GM18499 (cell line): Measurements from ENCODE around the gene VPS35.

Source experiments
- ATAC-seq: cut with Tn5 transposase; IDR thresholded peaks from one replicate; pipeline ENCODE4 v1.9.1; 2021; ENCODE audit warnings: moderate number of reproducible peaks; ENCODE audit not compliant: insufficient read depth, unreplicated experiment

VPS35 gene

GRCh38 chr16:46688654-46689364, at the start of gene VPS35:
TSS of gene VPS35 (minus strand) at chr16:46689178. CDS start at chr16:46689133, 45 bp downstream.
- peak; percentile 62 for ATAC-seq

DNA sequence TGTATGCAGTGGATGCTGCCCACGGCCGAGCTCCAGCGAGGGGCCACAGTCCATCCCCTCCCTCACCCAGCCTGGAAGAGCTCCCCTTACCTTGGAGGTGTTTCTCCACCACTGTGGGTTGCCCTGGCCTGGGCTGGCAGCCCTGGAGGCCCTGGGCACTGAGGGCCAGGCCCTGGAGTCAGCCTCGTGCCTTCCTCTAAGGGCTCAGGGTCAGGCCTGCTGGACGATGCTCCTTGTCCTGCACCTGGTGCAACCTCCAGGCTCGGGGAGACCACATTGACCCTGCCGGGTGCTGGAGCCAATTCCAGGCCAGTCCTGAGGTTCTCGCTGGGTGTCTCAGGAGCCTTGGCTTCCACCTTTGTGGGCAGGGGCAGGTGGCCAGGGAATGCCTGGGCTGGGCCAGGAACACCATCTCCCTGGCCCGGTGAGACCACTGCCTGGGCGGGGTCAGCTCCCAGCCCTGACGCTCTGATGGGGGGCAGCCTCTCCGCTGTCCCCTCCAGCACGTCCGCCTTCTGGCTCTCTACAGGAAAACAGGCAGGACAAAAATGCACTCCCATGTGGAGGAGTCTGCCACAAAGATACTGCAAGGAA, 48.7 kb upstream of the VPS35 start:
- ATAC-seq, result no peak

- ATAC-seq, result no peak
Measured at GRCh38 chr16:46736695-46737094, 47.7 kb upstream of the VPS35 start.

- ATAC-seq, result no peak
Measured at GRCh38 chr16:46733319-46733830, 44.4 kb upstream of the VPS35 start.

- ATAC-seq, result no peak
Measured at GRCh38 chr16:46732561-46732960, 43.6 kb upstream of the VPS35 start.

- no peak for ATAC-seq
Measured at GRCh38 chr16:46731691-46732555, 42.9 kb upstream of the VPS35 start.

DNA sequence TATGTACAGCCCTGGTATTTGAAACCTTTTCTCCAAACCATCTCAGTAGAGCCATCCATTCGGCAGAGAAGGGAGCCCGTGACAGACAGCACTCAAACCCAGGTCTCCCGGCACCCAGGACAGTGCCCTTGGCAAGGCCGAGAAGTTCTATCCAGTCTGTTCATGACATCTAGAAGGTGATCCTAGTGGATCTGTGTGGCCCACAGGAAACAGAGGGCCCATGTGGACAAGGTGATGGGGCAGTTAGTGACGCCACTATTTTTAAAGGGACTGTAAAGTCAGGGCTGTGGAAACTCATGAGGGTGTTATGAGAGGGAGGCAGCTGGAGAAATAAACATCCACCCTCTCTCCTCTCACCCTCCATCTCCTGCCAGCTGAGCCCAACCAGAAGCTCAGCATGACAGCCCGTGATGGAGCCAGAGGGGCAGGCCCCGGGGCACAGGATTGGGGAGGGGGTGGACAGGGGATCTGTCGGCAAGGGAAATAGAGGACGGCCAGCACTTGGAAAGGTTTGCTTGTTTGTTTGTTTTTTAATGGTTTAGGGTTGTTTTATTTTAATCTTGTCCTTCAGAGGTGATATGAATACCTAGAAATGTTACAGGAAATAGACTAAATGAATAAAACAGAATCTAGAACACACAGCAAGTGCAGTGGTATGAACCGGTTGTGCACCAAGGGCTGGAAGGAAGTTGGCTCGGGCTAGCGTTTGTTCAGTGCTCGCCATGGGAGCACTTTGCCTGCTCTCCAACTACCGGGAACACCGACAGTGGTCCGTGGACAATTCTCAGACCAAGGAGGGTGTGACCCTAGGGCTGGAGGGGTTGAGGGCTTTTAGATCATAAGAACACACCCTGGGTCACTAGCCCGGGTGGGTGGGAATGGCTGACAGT, 42.1 kb upstream of the VPS35 start:
- no peak for ATAC-seq

GRCh38 chr16:46730126-46730525, 41.1 kb upstream of the VPS35 start:
- ATAC-seq, result no peak

DNA sequence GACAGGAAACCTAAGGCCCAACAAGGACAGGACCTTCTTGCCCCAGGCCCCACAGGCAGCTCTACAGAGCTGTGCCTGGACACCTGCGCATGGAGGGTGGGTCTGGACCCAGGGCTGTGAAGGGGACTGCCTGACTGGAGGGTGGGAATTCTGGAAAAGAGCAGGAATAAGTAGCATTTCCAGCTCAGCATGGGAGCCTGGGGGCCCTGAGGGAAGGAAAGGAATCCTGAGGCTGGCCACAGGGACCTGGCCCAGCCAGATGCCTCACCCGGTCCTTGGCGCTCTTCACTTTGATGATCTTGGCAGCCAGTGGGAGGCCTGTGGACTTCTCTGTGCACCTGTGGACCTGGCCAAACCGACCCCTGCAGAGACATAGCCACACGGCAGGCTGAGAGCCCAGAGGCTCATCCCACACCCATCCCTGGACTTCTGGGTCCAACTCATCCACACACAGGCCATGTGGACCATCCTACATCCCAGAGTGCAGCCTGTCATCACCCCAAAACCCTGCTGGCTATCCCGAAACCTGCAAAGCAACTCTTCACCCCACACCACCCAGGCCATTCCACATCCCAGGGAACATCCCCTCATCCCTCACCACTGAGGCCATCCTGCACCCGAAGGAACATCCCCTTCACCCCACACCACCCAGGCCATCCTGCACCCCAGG, 40.5 kb upstream of the VPS35 start:
- ATAC-seq, result no peak

DNA sequence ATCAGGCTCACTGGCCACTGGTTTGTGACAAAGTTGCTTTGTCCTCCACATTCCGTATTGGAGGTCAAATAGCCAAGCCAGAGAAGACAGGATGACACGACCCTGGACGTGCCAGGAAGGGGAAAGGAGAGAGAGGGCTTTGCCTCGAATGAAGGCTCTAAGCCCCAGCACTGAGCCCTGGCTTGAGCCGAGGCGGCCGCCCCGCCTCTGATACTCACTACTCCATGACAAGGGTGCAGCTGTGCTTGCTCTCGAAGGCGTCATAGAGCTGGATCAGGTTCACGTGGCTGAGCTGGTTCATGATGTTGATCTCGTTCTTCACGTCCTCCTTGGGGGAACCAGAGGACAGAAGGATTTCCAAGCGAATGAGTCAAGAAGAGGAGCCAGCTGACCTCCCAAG, 39.8 kb upstream of the VPS35 start:
- no peak for ATAC-seq

DNA sequence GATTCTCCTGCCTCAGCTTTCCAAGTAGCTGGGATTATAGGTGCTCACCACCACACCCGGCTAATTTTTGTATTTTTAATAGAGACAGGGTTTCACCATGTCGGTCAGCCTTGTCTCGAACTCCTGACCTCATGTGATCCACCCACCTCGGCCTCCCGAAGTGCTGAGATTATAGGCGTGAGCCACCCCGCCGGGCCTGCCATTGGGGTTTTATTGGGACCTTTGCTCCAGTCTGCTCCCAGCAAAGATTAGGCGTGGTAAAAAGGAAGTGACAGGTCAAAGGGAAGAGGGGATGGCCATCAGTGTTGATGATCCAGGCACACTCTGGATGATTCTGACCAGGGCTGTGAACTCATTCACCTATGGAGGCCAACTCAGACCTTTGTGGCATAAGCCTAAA, 38.7 kb upstream of the VPS35 start:
- ATAC-seq, result no peak

DNA sequence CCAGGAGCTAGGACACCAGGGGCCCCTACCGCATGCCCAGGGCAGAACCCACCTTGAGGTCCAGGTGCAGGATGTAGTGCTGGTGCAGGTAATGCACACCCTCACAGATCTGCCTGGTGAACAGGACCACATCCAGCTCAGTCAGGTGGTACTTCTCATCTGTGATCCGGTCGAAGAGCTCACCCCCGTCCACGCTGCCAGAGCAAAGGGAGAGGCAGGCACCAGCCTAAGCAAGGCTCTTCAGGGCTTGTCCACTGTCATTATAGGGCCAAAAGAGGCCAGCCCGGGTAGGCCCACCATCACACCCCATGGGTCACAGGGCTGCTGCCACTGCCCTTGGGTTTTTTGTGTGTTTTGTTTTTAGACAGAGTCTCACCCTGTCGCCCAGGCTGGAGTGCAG, 38.2 kb upstream of the VPS35 start:
- ATAC-seq, result no peak

DNA sequence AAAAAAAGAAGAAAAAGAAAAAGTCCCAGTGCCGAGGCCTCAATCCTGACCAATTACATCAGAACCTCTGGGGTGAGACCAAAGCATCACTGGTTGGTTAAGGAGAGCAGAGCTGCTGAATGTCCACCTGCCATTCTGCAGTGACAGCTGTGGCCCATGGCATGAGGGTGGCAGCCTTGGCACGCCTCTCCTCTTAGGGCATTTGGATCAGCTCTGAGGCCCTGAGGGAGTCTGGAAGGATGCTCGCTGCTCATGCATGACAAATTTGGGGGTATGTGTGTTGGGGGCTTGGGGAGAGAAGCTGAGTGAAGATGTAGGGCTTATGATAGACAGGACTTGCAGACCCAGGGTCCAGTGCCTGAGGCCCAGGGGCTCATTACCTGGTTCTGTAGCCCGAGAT, 32.9 kb upstream of the VPS35 start:
- no peak for ATAC-seq

DNA sequence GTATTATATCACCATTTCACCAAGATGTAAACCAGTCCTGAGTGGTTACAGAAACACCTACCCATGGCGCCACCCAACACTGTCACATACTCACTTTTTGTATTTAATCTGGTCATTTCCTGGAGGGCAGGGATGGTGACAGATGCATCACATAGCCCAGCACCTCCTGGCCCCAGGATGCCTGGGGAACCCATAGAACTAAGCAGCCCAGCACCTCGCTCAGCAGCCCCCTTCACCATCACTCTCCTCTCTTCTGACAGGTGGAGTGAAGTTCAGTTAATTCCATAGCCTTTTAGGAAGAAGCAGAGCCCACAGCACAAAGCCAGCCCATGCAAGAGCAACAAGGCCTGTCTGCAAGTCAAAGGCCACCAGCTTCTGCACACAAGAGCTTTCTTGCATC, 31.6 kb upstream of the VPS35 start:
- no peak for ATAC-seq

DNA sequence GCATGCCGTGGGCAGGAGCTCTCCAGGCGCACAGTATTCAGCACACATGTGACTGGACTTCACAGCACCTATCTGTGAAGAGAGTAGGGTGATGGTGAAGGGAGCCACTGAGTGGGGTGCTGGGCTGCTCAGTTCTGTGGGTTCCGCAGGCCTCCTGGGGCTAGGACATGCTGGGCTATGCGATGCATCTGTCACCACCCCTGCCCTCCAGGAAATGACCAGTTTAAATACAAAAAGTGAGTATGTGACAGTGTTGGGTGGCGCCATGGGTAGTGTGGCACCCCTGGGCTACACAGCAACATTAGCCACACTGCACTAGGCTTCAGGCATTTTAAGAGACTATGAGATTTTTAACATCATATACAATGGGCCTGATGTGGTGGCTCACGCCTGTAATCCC, 30.6 kb upstream of the VPS35 start:
- no peak for ATAC-seq

- no peak for ATAC-seq
Measured at GRCh38 chr16:46718214-46718613, 29.2 kb upstream of the VPS35 start.

- no peak for ATAC-seq
Measured at GRCh38 chr16:46717692-46718091, 28.7 kb upstream of the VPS35 start.

GRCh38 chr16:46715769-46716305, 26.9 kb upstream of the VPS35 start:
- no peak for ATAC-seq
